CD4-positive, alpha-beta T cell (primary cell): Measurements from ENCODE around the gene UBTD2. TPM values are rescaled to one million over a fixed set of nuclear protein-coding genes. Genes with fewer than 3 reads are reported as not detected.

Experiments used
- ATAC-seq: fragments of 200-7000 bp; cut with Tn5 transposase; one replicate; pipeline ENCODE4 v1.10.0; 2022; ENCODE audit warnings: mild to moderate bottlenecking; ENCODE audit not compliant: poor library complexity
- CTCF ChIA-PET: fragments of 350-600 bp; sonication (Branson Sonifier 250); formaldehyde crosslinking; loops from one replicate; lab custom pipeline; 2021; ENCODE audit warnings: antibody characterized with exemption, inconsistent platforms; lab: Charles Lee
- POLR2A ChIA-PET: fragments of 350-600 bp; sonication (Branson Sonifier 250); formaldehyde crosslinking; loops from one replicate; lab custom pipeline; 2021; ENCODE audit warnings: antibody characterized with exemption, inconsistent platforms; lab: Charles Lee
- DNase-seq, 14 experiments: peaks; one replicate each; pipeline ENCODE4 v3.0.0-alpha.2; 2013 to 2020; ENCODE audit warnings: mixed read lengths in 2 of 14
- H3K27ac ChIP-seq, 2 donors: one replicate each; pipeline versions ENCODE4 v1.5.1 to v1.7.0; 2013; ENCODE audit warnings: low read length in 2 of 2, low read depth in 1 of 2, mild to moderate bottlenecking in 1 of 2
- H3K27me3 ChIP-seq, 2 experiments: 1 replicate in 1 of 2; 2 replicates in 1 of 2; pipeline versions ENCODE4 v1.6.1 to v1.7.0; 2013; ENCODE audit warnings: low read length in 2 of 2, control low read depth in 1 of 2, mild to moderate bottlenecking in 1 of 2, moderate library complexity in 1 of 2; ENCODE audit not compliant: insufficient read depth in 2 of 2, control insufficient read depth in 1 of 2
- H3K36me3 ChIP-seq: one replicate; pipeline ENCODE4 v1.6.1; 2013; ENCODE audit warnings: low read length, control low read depth; ENCODE audit not compliant: insufficient read depth
- H3K4me1 ChIP-seq: one replicate; pipeline ENCODE4 v1.6.1; 2013; ENCODE audit warnings: low read length, control low read depth; ENCODE audit not compliant: insufficient read depth
- H3K4me3 ChIP-seq: one replicate; pipeline ENCODE4 v1.5.1; 2013; ENCODE audit warnings: mild to moderate bottlenecking, low read length, moderate library complexity
- H3K9me3 ChIP-seq, 2 experiments: 1 replicate in 1 of 2; 2 replicates in 1 of 2; pipeline versions ENCODE4 v1.6.1 to v1.7.0; 2013; ENCODE audit warnings: low read length in 2 of 2, mild to moderate bottlenecking in 2 of 2, control low read depth in 1 of 2, moderate library complexity in 1 of 2; ENCODE audit not compliant: control insufficient read depth in 1 of 2, insufficient read depth in 1 of 2
- H3K27ac Mint-ChIP-seq: one replicate; pipeline ENCODE4 v1.8.0; 2020; ENCODE audit warnings: mixed read lengths
- H3K27me3 Mint-ChIP-seq: one replicate; pipeline ENCODE4 v1.8.0; 2021; ENCODE audit warnings: mixed read lengths
- H3K36me3 Mint-ChIP-seq: one replicate; pipeline ENCODE4 v1.8.0; 2021; ENCODE audit warnings: low read depth, mixed read lengths
- H3K4me1 Mint-ChIP-seq: one replicate; pipeline ENCODE4 v1.8.0; 2021; ENCODE audit warnings: low read depth, mixed read lengths
- H3K4me3 Mint-ChIP-seq: one replicate; pipeline ENCODE4 v1.8.0; 2020; ENCODE audit warnings: mild to moderate bottlenecking, mixed read lengths
- H3K9me3 Mint-ChIP-seq: one replicate; pipeline ENCODE4 v1.8.0; 2020; ENCODE audit warnings: mixed read lengths
- CTCF ChIP-seq: fragments of 200-600 bp; IDR thresholded peaks from one replicate; pipeline ENCODE4 v1.8.0; 2022; ENCODE audit warnings: antibody characterized with exemption, mild to moderate bottlenecking
- intact Hi-C, 2 experiments: fragments of 100-400 bp; cut with DNase I in 1 of 2; cut with micrococcal nuclease in 1 of 2; formaldehyde crosslinking; loops; one replicate each; pipeline versions ENCODE4 v1.15.1 to v1.9.0; 2023 to 2025; cut with DNase I, micrococcal nuclease
- total RNA-seq, 174 experiments: library from RNA in 2 of 174; stranded (reverse) in 2 of 174; gene quantifications; one replicate each; pipeline ENCODE4 v1.2.3 and lab custom pipeline; 2021 to 2026

UBTD2 gene
- total RNA-seq, 2 experiments from 2014 or later, result 0.66 to 1.1 TPM

DNA sequence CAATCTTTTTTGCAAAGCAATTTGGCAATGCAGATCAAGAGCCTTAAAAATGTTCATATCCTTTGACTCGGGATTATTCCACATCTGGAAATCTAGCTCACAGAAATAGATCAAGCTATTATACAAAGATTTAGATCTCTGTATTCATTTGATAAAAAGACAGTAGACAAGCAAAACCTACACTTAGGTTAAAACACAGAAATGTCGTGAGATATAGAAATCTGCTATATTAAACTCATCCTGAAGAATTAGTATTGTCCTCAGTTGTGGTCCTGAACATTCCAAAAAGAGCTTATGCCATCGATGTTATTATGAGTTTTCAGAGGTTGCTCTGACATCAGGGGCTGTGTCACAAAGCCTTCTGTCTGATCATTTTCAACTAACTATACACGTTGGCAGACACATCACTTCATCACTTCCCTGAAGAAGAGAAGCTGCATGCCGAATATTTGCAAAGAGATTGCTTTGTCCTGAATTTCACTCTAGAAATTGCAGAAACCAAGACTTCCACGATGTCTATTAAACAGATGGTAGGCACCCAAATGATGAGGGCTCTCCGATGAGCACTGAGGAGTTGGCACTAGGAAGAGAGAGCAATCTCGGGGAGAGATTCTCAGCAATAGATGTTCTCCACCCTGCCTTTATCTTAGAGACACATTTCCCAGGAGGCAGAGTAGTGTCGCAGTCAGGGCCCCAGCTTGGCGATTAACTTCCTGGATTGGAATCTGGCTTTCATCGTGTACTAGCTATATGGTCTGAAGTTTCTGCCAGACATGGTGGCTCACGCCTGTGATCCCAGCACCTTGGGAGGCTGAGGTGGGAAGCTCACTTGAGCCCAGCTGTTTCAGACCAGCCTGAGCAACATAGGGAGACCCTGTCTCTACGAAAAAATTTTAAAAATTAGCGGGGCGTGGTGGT lies 1.9 kb upstream of the UBTD2 start:
- H3K9me3 Mint-ChIP-seq, result no peaks in the 10 kb centered on the region
- H3K36me3 ChIP-seq, result no peaks in the 10 kb centered on the region
- H3K36me3 Mint-ChIP-seq, result peaks cover 5% of the 10 kb centered on the region
- CTCF ChIA-PET, result interaction anchor here (0.9 to 1.3 kb wide), 2 partner anchors 8 to 97 kb away, joined by 3 to 8 read pairs; partner anchors contain the start of gene STK10
- H3K9me3 ChIP-seq, result no peaks in the 10 kb centered on the region
- H3K27ac Mint-ChIP-seq, result peak overlapping the region; percentile 62
- H3K4me1 ChIP-seq, result peaks cover 14% of the 10 kb centered on the region
- no peaks in the 10 kb centered on the region for H3K27me3 ChIP-seq
- intact Hi-C loops, result loop anchor here in 1 of 2 experiments (2.0 to 10.0 kb wide), 2 partner anchors 279 to 669 kb away; partner anchors contain the start of genes FBXW11 and RPL26L1
- POLR2A ChIA-PET, result interaction anchor here (0.8 to 2.0 kb wide), 3 partner anchors 8 to 899 kb away, joined by 3 to 6 read pairs (median 3); partner anchors contain the start of gene FBXW11
- no peak for TF ChIP-seq CTCF
- peak overlapping the region; percentile 90 for H3K4me3 Mint-ChIP-seq
- no peak for DNase-seq
- H3K27me3 Mint-ChIP-seq, result no peaks in the 10 kb centered on the region
- no peak overlapping the region for H3K27ac ChIP-seq
- ATAC-seq, result no peak
- no peak overlapping the region for H3K4me3 ChIP-seq
- peaks cover 33% of the 10 kb centered on the region for H3K4me1 Mint-ChIP-seq

DNA sequence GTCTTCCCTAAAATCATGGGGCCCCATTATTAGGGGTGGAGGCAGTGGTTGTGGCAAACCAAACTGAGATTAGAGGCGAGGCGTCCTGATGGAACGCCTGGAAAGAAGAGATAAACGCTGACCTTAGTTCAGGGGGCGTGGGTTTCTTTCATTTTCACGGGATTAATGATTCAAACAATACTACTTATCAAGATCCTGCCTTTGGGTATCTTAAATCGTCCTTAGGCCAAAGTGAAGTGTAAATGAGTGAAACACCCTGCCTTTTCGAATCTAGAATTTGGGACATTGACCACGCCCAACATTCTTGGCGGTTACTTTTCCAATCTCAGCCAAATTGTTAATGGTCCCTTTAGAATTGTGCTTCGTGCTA lies 1.0 kb upstream of the UBTD2 start:
- H3K4me1 Mint-ChIP-seq, result peaks cover 33% of the 10 kb centered on the region
- intact Hi-C loops, result loop anchor here (2.0 to 10.0 kb wide), 4 partner anchors 172 to 897 kb away; partner anchors contain the start of genes FBXW11 (in 1 of the 2), NPM1 (in 1 of the 2) and RPL26L1 (in 1 of the 2)
- H3K9me3 Mint-ChIP-seq, result no peaks in the 10 kb centered on the region
- no peak for TF ChIP-seq CTCF
- peaks cover 5% of the 10 kb centered on the region for H3K36me3 Mint-ChIP-seq
- Histone ChIP-seq H3K4me3 (peak overlapping the region; percentile 81), H3K27me3 (no peaks in the 10 kb centered on the region), H3K27ac (no peak overlapping the region), H3K36me3 (no peaks in the 10 kb centered on the region), H3K4me1 (peaks cover 14% of the 10 kb centered on the region), H3K9me3 (no peaks in the 10 kb centered on the region)
- peak overlapping the region; percentile 1 for H3K27ac Mint-ChIP-seq
- peak overlapping the region; percentile 90 for H3K4me3 Mint-ChIP-seq
- no peak for ATAC-seq
- DNase-seq, result peak in 2 of 14 experiments; percentile 1 to 15
- ChIA-PET POLR2A (interaction anchor here (2.0 kb wide), 1 partner anchor 279 kb away, joined by 6 read pairs; the partner anchor contains the start of gene FBXW11), CTCF (interaction anchor here (0.9 to 2.7 kb wide), 3 partner anchors 9 to 96 kb away, joined by 3 to 14 read pairs (median 8); partner anchors contain the start of gene STK10)
- no peaks in the 10 kb centered on the region for H3K27me3 Mint-ChIP-seq

GRCh38 chr5:172283862-172284610 lies 472 bp upstream of the UBTD2 start:
- POLR2A ChIA-PET, result interaction anchor here (0.7 to 3.3 kb wide), 3 partner anchors 105 to 514 kb away, joined by 3 to 12 read pairs (median 6); partner anchors contain the start of gene FBXW11
- peaks cover 5% of the 10 kb centered on the region for H3K36me3 Mint-ChIP-seq
- no peak overlapping the region for H3K27ac ChIP-seq

More at GRCh38 chr5:172283862-172284610, 472 bp upstream of the UBTD2 start:
- no peaks in the 10 kb centered on the region for H3K36me3 ChIP-seq
- H3K9me3 ChIP-seq, result no peaks in the 10 kb centered on the region
- H3K27me3 ChIP-seq, result no peaks in the 10 kb centered on the region
- DNase-seq, result peak; percentile 50 to 87 (median 74)
- ATAC-seq, result peak; percentile 89
- H3K27me3 Mint-ChIP-seq, result no peaks in the 10 kb centered on the region
- peak overlapping the region; percentile 81 for H3K4me3 ChIP-seq
- CTCF ChIA-PET, result interaction anchor here (0.6 to 2.7 kb wide), 4 partner anchors 9 to 246 kb away, joined by 3 to 14 read pairs (median 4); partner anchors contain the start of gene STK10
- H3K9me3 Mint-ChIP-seq, result no peaks in the 10 kb centered on the region
- peaks cover 14% of the 10 kb centered on the region for H3K4me1 ChIP-seq
- H3K4me3 Mint-ChIP-seq, result peak overlapping the region; percentile 90
- intact Hi-C loops, result loop anchor here (2.0 to 10.0 kb wide), 5 partner anchors 95 to 897 kb away; partner anchors contain the start of genes FBXW11 (in 1 of the 2), NPM1 (in 1 of the 2), RPL26L1 (in 1 of the 2) and STK10 (in 1 of the 2)
- peaks cover 33% of the 10 kb centered on the region for H3K4me1 Mint-ChIP-seq
- TF ChIP-seq CTCF, result no peak
- peak overlapping the region; percentile 1 for H3K27ac Mint-ChIP-seq
